Chondrocyte (in vitro differentiated cells): ENCODE data around the gene FAM53B. TPM values are rescaled to one million over a fixed set of nuclear protein-coding genes. Genes with fewer than 3 reads are reported as not detected.

Source experiments
- DNase-seq: peaks from one replicate; pipeline ENCODE4 v3.0.0; 2021; ENCODE audit warnings: mixed read lengths, low spot score
- H3K27ac Mint-ChIP-seq: one replicate; pipeline ENCODE4 v1.8.0; 2021; ENCODE audit warnings: mild to moderate bottlenecking, moderate library complexity, mixed read lengths; ENCODE audit not compliant: unreplicated experiment
- H3K27me3 Mint-ChIP-seq: 2 replicates; pipeline ENCODE4 v1.8.0; 2021; ENCODE audit warnings: low read depth, mixed read lengths
- H3K36me3 Mint-ChIP-seq: 2 replicates; pipeline ENCODE4 v1.8.0; 2021; ENCODE audit warnings: low read depth, mixed read lengths
- H3K4me1 Mint-ChIP-seq: 2 replicates; pipeline ENCODE4 v1.8.0; 2021; ENCODE audit warnings: low read depth, mild to moderate bottlenecking, mixed read lengths
- H3K4me3 Mint-ChIP-seq: one replicate; pipeline ENCODE4 v1.8.0; 2021; ENCODE audit warnings: mild to moderate bottlenecking, moderate library complexity, mixed read lengths; ENCODE audit not compliant: unreplicated experiment
- H3K9me3 Mint-ChIP-seq: 2 replicates; pipeline ENCODE4 v1.8.0; 2021; ENCODE audit warnings: low read depth, mixed read lengths
- CTCF ChIP-seq: fragments of 200-600 bp; sonication (generic); IDR thresholded peaks from 2 replicates; pipeline ENCODE4 v1.5.0; 2021; ENCODE audit warnings: antibody characterized with exemption, mild to moderate bottlenecking, moderate library complexity
- total RNA-seq: library from RNA; stranded (reverse); gene quantifications from 3 replicates; pipeline ENCODE4 v1.2.1, GENCODE V29; 2021

FAM53B gene
- total RNA-seq, 1 donor from 2014 or later, result 16.1 TPM

- DNase-seq, result no peak
- H3K27me3 Mint-ChIP-seq, result no peaks in the 10 kb centered on the region
- H3K36me3 Mint-ChIP-seq, result peaks cover 11% of the 10 kb centered on the region
- H3K27ac Mint-ChIP-seq, result no peak overlapping the region
- H3K4me3 Mint-ChIP-seq, result no peak overlapping the region
- no peaks in the 10 kb centered on the region for H3K4me1 Mint-ChIP-seq
- TF ChIP-seq CTCF, result no peak
- H3K9me3 Mint-ChIP-seq, result no peaks in the 10 kb centered on the region
Observed at GRCh38 chr10:124683814-124684213, 60.4 kb downstream of the FAM53B start.

GRCh38 chr10:124681626-124682552 lies 62.3 kb downstream of the FAM53B start:
- peaks cover 11% of the 10 kb centered on the region for H3K36me3 Mint-ChIP-seq
- H3K9me3 Mint-ChIP-seq, result no peaks in the 10 kb centered on the region
- no peak overlapping the region for H3K27ac Mint-ChIP-seq
- no peak for DNase-seq
- peaks cover 14% of the 10 kb centered on the region for H3K4me1 Mint-ChIP-seq
- no peaks in the 10 kb centered on the region for H3K27me3 Mint-ChIP-seq
- no peak overlapping the region for H3K4me3 Mint-ChIP-seq
- TF ChIP-seq CTCF, result no peak

DNA sequence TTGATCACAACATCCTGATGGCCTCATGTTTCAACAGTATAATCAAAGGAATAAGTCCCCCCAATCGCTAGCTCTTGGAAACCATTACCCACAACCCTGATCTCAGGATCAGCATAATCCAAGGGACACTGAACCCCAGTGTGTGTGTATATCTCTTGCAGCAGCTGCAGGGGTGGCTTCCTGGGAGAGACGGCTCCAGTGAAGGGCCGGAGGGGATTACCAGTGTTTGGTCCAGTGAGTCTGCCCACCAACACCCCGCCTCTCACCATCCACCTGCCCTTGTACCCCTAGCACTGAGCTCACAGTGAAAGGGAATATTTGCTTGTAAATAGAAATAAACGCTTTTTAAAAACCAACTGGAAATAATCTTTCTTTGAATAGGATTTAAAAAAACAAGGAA lies 63.1 kb downstream of the FAM53B start:
- no peaks in the 10 kb centered on the region for H3K27me3 Mint-ChIP-seq
- H3K4me1 Mint-ChIP-seq, result peaks cover 17% of the 10 kb centered on the region
- H3K9me3 Mint-ChIP-seq, result no peaks in the 10 kb centered on the region
- no peak overlapping the region for H3K4me3 Mint-ChIP-seq
- TF ChIP-seq CTCF, result no peak
- H3K36me3 Mint-ChIP-seq, result peaks cover 11% of the 10 kb centered on the region
- no peak overlapping the region for H3K27ac Mint-ChIP-seq
- DNase-seq, result no peak

- no peak overlapping the region for H3K4me3 Mint-ChIP-seq
- no peak overlapping the region for H3K27ac Mint-ChIP-seq
- H3K36me3 Mint-ChIP-seq, result peaks cover 11% of the 10 kb centered on the region
- H3K27me3 Mint-ChIP-seq, result no peaks in the 10 kb centered on the region
- DNase-seq, result no peak
- TF ChIP-seq CTCF, result no peak
- peaks cover 17% of the 10 kb centered on the region for H3K4me1 Mint-ChIP-seq
- no peaks in the 10 kb centered on the region for H3K9me3 Mint-ChIP-seq
Observed at GRCh38 chr10:124680675-124681074, 63.5 kb downstream of the FAM53B start.

GRCh38 chr10:124679401-124679800 lies 64.8 kb downstream of the FAM53B start:
- no peaks in the 10 kb centered on the region for H3K9me3 Mint-ChIP-seq
- H3K27me3 Mint-ChIP-seq, result no peaks in the 10 kb centered on the region
- H3K36me3 Mint-ChIP-seq, result peaks cover 11% of the 10 kb centered on the region
- no peak for TF ChIP-seq CTCF
- no peak overlapping the region for H3K27ac Mint-ChIP-seq
- no peak for DNase-seq
- H3K4me1 Mint-ChIP-seq, result peaks cover 17% of the 10 kb centered on the region
- no peak overlapping the region for H3K4me3 Mint-ChIP-seq
